Dedifferentiated amniotic fluid mesenchymal stem cell (primary cell): Measurements from ENCODE around the gene TBX21.

Source experiments
- DNase-seq: peaks from one replicate; pipeline ENCODE4 v3.0.0-alpha.2; 2016; ENCODE audit errors: extremely low spot score

Gene TBX21

GRCh38 chr17:47698749-47699535 is 34.1 kb upstream of the TBX21 start:
- DNase-seq: peak; percentile 24

GRCh38 chr17:47699536-47699840 is 33.5 kb upstream of the TBX21 start:
- no peak for DNase-seq

GRCh38 chr17:47700471-47701449 is 32.3 kb upstream of the TBX21 start:
- no peak for DNase-seq

- no peak for DNase-seq
Observed at GRCh38 chr17:47701608-47702007, 31.4 kb upstream of the TBX21 start.

GRCh38 chr17:47702391-47702995 is 30.5 kb upstream of the TBX21 start:
- no peak for DNase-seq

GRCh38 chr17:47703191-47703591 is 29.8 kb upstream of the TBX21 start:
- DNase-seq: no peak

GRCh38 chr17:47703671-47704070 is 29.4 kb upstream of the TBX21 start:
- DNase-seq: no peak

GRCh38 chr17:47704116-47704515 is 28.9 kb upstream of the TBX21 start:
- no peak for DNase-seq

GRCh38 chr17:47704736-47705135 is 28.3 kb upstream of the TBX21 start:
- DNase-seq: no peak

GRCh38 chr17:47705536-47706530 is 27.2 kb upstream of the TBX21 start:
- DNase-seq: no peak

GRCh38 chr17:47707056-47707804 is 25.8 kb upstream of the TBX21 start:
- DNase-seq: no peak

- DNase-seq: no peak
Observed at GRCh38 chr17:47707884-47708283, 25.2 kb upstream of the TBX21 start.

- DNase-seq: no peak
Observed at GRCh38 chr17:47708312-47708863, 24.6 kb upstream of the TBX21 start.

- no peak for DNase-seq
Observed at GRCh38 chr17:47708864-47709541, 24.0 kb upstream of the TBX21 start.

GRCh38 chr17:47709594-47709993 is 23.4 kb upstream of the TBX21 start:
- no peak for DNase-seq

GRCh38 chr17:47711366-47712099 is 21.5 kb upstream of the TBX21 start:
- DNase-seq: no peak

GRCh38 chr17:47712330-47713023 is 20.6 kb upstream of the TBX21 start:
- DNase-seq: no peak

- no peak for DNase-seq
Observed at GRCh38 chr17:47713980-47714700, 18.9 kb upstream of the TBX21 start.
